Measurements from ENCODE around the gene SMIM11. TPM values are rescaled to one million over a fixed set of nuclear protein-coding genes. Genes with fewer than 3 reads are reported as not detected.
"Not testable (repeated sequence)": the region's sequence is repeated elsewhere in the genome, so short reads cannot be mapped to it uniquely, and the experiment has no call there.

The SMIM11 gene
- total RNA-seq: 17.3 TPM
- 3.0 TPM for polyA plus RNA-seq

- H3K36me3 ChIP-seq (ENCODE audit: insufficient read depth); H3K4me3 ChIP-seq (ENCODE audit: low read depth, low read length); H3K27ac ChIP-seq (ENCODE audit: low read depth); H3K4me1 ChIP-seq (ENCODE audit: insufficient read depth); DNase-seq (ENCODE audit: extremely low spot score): not testable (repeated sequence)
- no CpG with 5 or more reads among the region's 49 CpGs for WGBS
Observed at GRCh38 chr21:34374940-34375618, at the start of gene SMIM11. TSS of gene SMIM11 (plus strand) at chr21:34375507. CDS start at chr21:34379505, 3,998 bp downstream.

- no peak overlapping the region for H3K4me3 ChIP-seq (ENCODE audit: low read depth, low read length)
- DNase-seq (ENCODE audit: extremely low spot score): no peak
- H3K36me3 ChIP-seq (ENCODE audit: insufficient read depth): no peaks in the 10 kb centered on the region
- 94% methylated on average over 8 of the region's 8 CpGs for WGBS
- H3K27ac ChIP-seq (ENCODE audit: low read depth): no peak overlapping the region
- no peaks in the 10 kb centered on the region for H3K4me1 ChIP-seq (ENCODE audit: insufficient read depth)
Observed at GRCh38 chr21:34330055-34330454, 45.3 kb upstream of the SMIM11 start.

- 82% methylated on average over 5 of the region's 5 CpGs for WGBS
- Histone ChIP-seq H3K4me3 (ENCODE audit: low read depth, low read length) (no peak overlapping the region), H3K4me1 (ENCODE audit: insufficient read depth) (no peaks in the 10 kb centered on the region), H3K36me3 (ENCODE audit: insufficient read depth) (no peaks in the 10 kb centered on the region), H3K27ac (ENCODE audit: low read depth) (no peak overlapping the region)
- DNase-seq (ENCODE audit: extremely low spot score): no peak
Observed at GRCh38 chr21:34331726-34332125, 43.6 kb upstream of the SMIM11 start.

- H3K4me3 ChIP-seq (ENCODE audit: low read depth, low read length): no peak overlapping the region
- 97% methylated on average over 6 of the region's 6 CpGs for WGBS
- no peaks in the 10 kb centered on the region for H3K36me3 ChIP-seq (ENCODE audit: insufficient read depth)
- H3K4me1 ChIP-seq (ENCODE audit: insufficient read depth): no peaks in the 10 kb centered on the region
- H3K27ac ChIP-seq (ENCODE audit: low read depth): no peak overlapping the region
- no peak for DNase-seq (ENCODE audit: extremely low spot score)
Observed at GRCh38 chr21:34332347-34332746, 43.0 kb upstream of the SMIM11 start.

- no peak for DNase-seq (ENCODE audit: extremely low spot score)
- 88% methylated on average over 13 of the region's 13 CpGs for WGBS
Observed at GRCh38 chr21:34333121-34333739, 42.1 kb upstream of the SMIM11 start.

GRCh38 chr21:34335316-34335715, 40.0 kb upstream of the SMIM11 start:
- DNase-seq (ENCODE audit: extremely low spot score): no peak

More at GRCh38 chr21:34333121-34333739, 42.1 kb upstream of the SMIM11 start:
- Histone ChIP-seq H3K27ac (ENCODE audit: low read depth) (no peak overlapping the region), H3K4me1 (ENCODE audit: insufficient read depth) (no peaks in the 10 kb centered on the region), H3K36me3 (ENCODE audit: insufficient read depth) (no peaks in the 10 kb centered on the region), H3K4me3 (ENCODE audit: low read depth, low read length) (no peak overlapping the region)

GRCh38 chr21:34336245-34336644, 39.1 kb upstream of the SMIM11 start:
- no peak for DNase-seq (ENCODE audit: extremely low spot score)
- 62% methylated on average over 5 of the region's 5 CpGs for WGBS
- H3K27ac ChIP-seq (ENCODE audit: low read depth): no peak overlapping the region

More at GRCh38 chr21:34335316-34335715, 40.0 kb upstream of the SMIM11 start:
- Histone ChIP-seq H3K36me3 (ENCODE audit: insufficient read depth) (no peaks in the 10 kb centered on the region), H3K4me3 (ENCODE audit: low read depth, low read length) (no peak overlapping the region), H3K4me1 (ENCODE audit: insufficient read depth) (no peaks in the 10 kb centered on the region), H3K27ac (ENCODE audit: low read depth) (no peak overlapping the region)
- WGBS: 78% methylated on average over 6 of the region's 6 CpGs

GRCh38 chr21:34336756-34337391, 38.4 kb upstream of the SMIM11 start:
- Histone ChIP-seq H3K4me3 (ENCODE audit: low read depth, low read length) (no peak overlapping the region), H3K36me3 (ENCODE audit: insufficient read depth) (no peaks in the 10 kb centered on the region), H3K4me1 (ENCODE audit: insufficient read depth) (no peaks in the 10 kb centered on the region), H3K27ac (ENCODE audit: low read depth) (no peak overlapping the region)
- DNase-seq (ENCODE audit: extremely low spot score): no peak
- 58% methylated on average over 13 of the region's 13 CpGs for WGBS

More at GRCh38 chr21:34336245-34336644, 39.1 kb upstream of the SMIM11 start:
- H3K36me3 ChIP-seq (ENCODE audit: insufficient read depth): no peaks in the 10 kb centered on the region
- no peak overlapping the region for H3K4me3 ChIP-seq (ENCODE audit: low read depth, low read length)
- no peaks in the 10 kb centered on the region for H3K4me1 ChIP-seq (ENCODE audit: insufficient read depth)

GRCh38 chr21:34337741-34338140, 37.6 kb upstream of the SMIM11 start:
- Histone ChIP-seq H3K36me3 (ENCODE audit: insufficient read depth) (no peaks in the 10 kb centered on the region), H3K4me1 (ENCODE audit: insufficient read depth) (no peaks in the 10 kb centered on the region), H3K4me3 (ENCODE audit: low read depth, low read length) (no peak overlapping the region), H3K27ac (ENCODE audit: low read depth) (no peak overlapping the region)
- no peak for DNase-seq (ENCODE audit: extremely low spot score)
- 59% methylated on average over 6 of the region's 6 CpGs for WGBS

GRCh38 chr21:34338226-34338625, 37.1 kb upstream of the SMIM11 start:
- Histone ChIP-seq H3K27ac (ENCODE audit: low read depth) (no peak overlapping the region), H3K4me1 (ENCODE audit: insufficient read depth) (no peaks in the 10 kb centered on the region), H3K36me3 (ENCODE audit: insufficient read depth) (no peaks in the 10 kb centered on the region), H3K4me3 (ENCODE audit: low read depth, low read length) (no peak overlapping the region)
- 95% methylated on average over 8 of the region's 8 CpGs for WGBS
- DNase-seq (ENCODE audit: extremely low spot score): no peak

GRCh38 chr21:34340061-34340460, 35.2 kb upstream of the SMIM11 start:
- no peak for DNase-seq (ENCODE audit: extremely low spot score)
- no peak overlapping the region for H3K27ac ChIP-seq (ENCODE audit: low read depth)
- 79% methylated on average over 3 of the region's 3 CpGs for WGBS

GRCh38 chr21:34342476-34342875, 32.8 kb upstream of the SMIM11 start:
- DNase-seq (ENCODE audit: extremely low spot score): no peak
- Histone ChIP-seq H3K27ac (ENCODE audit: low read depth) (no peak overlapping the region), H3K36me3 (ENCODE audit: insufficient read depth) (no peaks in the 10 kb centered on the region), H3K4me3 (ENCODE audit: low read depth, low read length) (no peak overlapping the region), H3K4me1 (ENCODE audit: insufficient read depth) (no peaks in the 10 kb centered on the region)
- 93% methylated on average over 5 of the region's 5 CpGs for WGBS

More at GRCh38 chr21:34340061-34340460, 35.2 kb upstream of the SMIM11 start:
- H3K4me3 ChIP-seq (ENCODE audit: low read depth, low read length): no peak overlapping the region
- H3K36me3 ChIP-seq (ENCODE audit: insufficient read depth): no peaks in the 10 kb centered on the region
- H3K4me1 ChIP-seq (ENCODE audit: insufficient read depth): no peaks in the 10 kb centered on the region

GRCh38 chr21:34343347-34343746, 32.0 kb upstream of the SMIM11 start:
- WGBS: 83% methylated on average over 7 of the region's 7 CpGs
- Histone ChIP-seq H3K36me3 (ENCODE audit: insufficient read depth) (no peaks in the 10 kb centered on the region), H3K27ac (ENCODE audit: low read depth) (no peak overlapping the region), H3K4me3 (ENCODE audit: low read depth, low read length) (no peak overlapping the region), H3K4me1 (ENCODE audit: insufficient read depth) (no peaks in the 10 kb centered on the region)
- no peak for DNase-seq (ENCODE audit: extremely low spot score)

- no peak overlapping the region for H3K27ac ChIP-seq (ENCODE audit: low read depth)
- DNase-seq (ENCODE audit: extremely low spot score): no peak
- WGBS: 80% methylated on average over 14 of the region's 14 CpGs
- H3K36me3 ChIP-seq (ENCODE audit: insufficient read depth): no peaks in the 10 kb centered on the region
- H3K4me3 ChIP-seq (ENCODE audit: low read depth, low read length): no peak overlapping the region
- H3K4me1 ChIP-seq (ENCODE audit: insufficient read depth): no peaks in the 10 kb centered on the region
Observed at GRCh38 chr21:34343838-34344381, 31.4 kb upstream of the SMIM11 start.
